ENCODE measurements around the gene RNF2. TPM values are rescaled to one million over a fixed set of nuclear protein-coding genes. Genes with fewer than 3 reads are reported as not detected.

The RNF2 gene
- total RNA-seq, 1 donor from 2014 or later = 44.5 TPM

- Mint-ChIP-seq H3K4me1 (ENCODE audit: unreplicated experiment) (no peaks in the 10 kb centered on the region), H3K27me3 (ENCODE audit: unreplicated experiment) (peaks cover 3% of the 10 kb centered on the region), H3K36me3 (ENCODE audit: low read depth, unreplicated experiment) (no peaks in the 10 kb centered on the region), H3K4me3 (ENCODE audit: unreplicated experiment) (no peak overlapping the region), H3K27ac (ENCODE audit: unreplicated experiment) (no peak overlapping the region), H3K9me3 (ENCODE audit: unreplicated experiment) (no peaks in the 10 kb centered on the region)
- no peak for TF ChIP-seq CTCF (IDR thresholded peaks at IDR 0.05; ENCODE audit: unreplicated experiment)
- no peak for DNase-seq (ENCODE audit: low spot score)
These were observed 29.7 kb upstream of the RNF2 start for GRCh38 chr1:185015631-185016030.

GRCh38 chr1:185016880-185017279 is 28.5 kb upstream of the RNF2 start:
- Mint-ChIP-seq H3K9me3 (ENCODE audit: unreplicated experiment) (no peaks in the 10 kb centered on the region), H3K4me3 (ENCODE audit: unreplicated experiment) (no peak overlapping the region), H3K4me1 (ENCODE audit: unreplicated experiment) (no peaks in the 10 kb centered on the region), H3K27me3 (ENCODE audit: unreplicated experiment) (peaks cover 3% of the 10 kb centered on the region), H3K27ac (ENCODE audit: unreplicated experiment) (no peak overlapping the region), H3K36me3 (ENCODE audit: low read depth, unreplicated experiment) (no peaks in the 10 kb centered on the region)
- DNase-seq (ENCODE audit: low spot score) = no peak
- no peak for TF ChIP-seq CTCF (IDR thresholded peaks at IDR 0.05; ENCODE audit: unreplicated experiment)

GRCh38 chr1:185017338-185017737 is 28.0 kb upstream of the RNF2 start:
- no peak for DNase-seq (ENCODE audit: low spot score)
- no peaks in the 10 kb centered on the region for H3K4me1 Mint-ChIP-seq (ENCODE audit: unreplicated experiment)
- no peak overlapping the region for H3K27ac Mint-ChIP-seq (ENCODE audit: unreplicated experiment)
- no peak for TF ChIP-seq CTCF (IDR thresholded peaks at IDR 0.05; ENCODE audit: unreplicated experiment)
- no peak overlapping the region for H3K4me3 Mint-ChIP-seq (ENCODE audit: unreplicated experiment)
- no peaks in the 10 kb centered on the region for H3K9me3 Mint-ChIP-seq (ENCODE audit: unreplicated experiment)
- H3K36me3 Mint-ChIP-seq (ENCODE audit: low read depth, unreplicated experiment) = no peaks in the 10 kb centered on the region
- peaks cover 3% of the 10 kb centered on the region for H3K27me3 Mint-ChIP-seq (ENCODE audit: unreplicated experiment)

GRCh38 chr1:185017966-185018365 is 27.4 kb upstream of the RNF2 start:
- no peak for TF ChIP-seq CTCF (IDR thresholded peaks at IDR 0.05; ENCODE audit: unreplicated experiment)
- peaks cover 3% of the 10 kb centered on the region for H3K27me3 Mint-ChIP-seq (ENCODE audit: unreplicated experiment)
- H3K4me1 Mint-ChIP-seq (ENCODE audit: unreplicated experiment) = no peaks in the 10 kb centered on the region
- no peak for DNase-seq (ENCODE audit: low spot score)
- no peaks in the 10 kb centered on the region for H3K9me3 Mint-ChIP-seq (ENCODE audit: unreplicated experiment)
- H3K4me3 Mint-ChIP-seq (ENCODE audit: unreplicated experiment) = no peak overlapping the region
- no peak overlapping the region for H3K27ac Mint-ChIP-seq (ENCODE audit: unreplicated experiment)
- no peaks in the 10 kb centered on the region for H3K36me3 Mint-ChIP-seq (ENCODE audit: low read depth, unreplicated experiment)

- H3K9me3 Mint-ChIP-seq (ENCODE audit: unreplicated experiment) = peaks cover 19% of the 10 kb centered on the region
- peaks cover 15% of the 10 kb centered on the region for H3K36me3 Mint-ChIP-seq (ENCODE audit: low read depth, unreplicated experiment)
- no peak for TF ChIP-seq CTCF (IDR thresholded peaks at IDR 0.05; ENCODE audit: unreplicated experiment)
- H3K27me3 Mint-ChIP-seq (ENCODE audit: unreplicated experiment) = no peaks in the 10 kb centered on the region
- H3K27ac Mint-ChIP-seq (ENCODE audit: unreplicated experiment) = no peak overlapping the region
- H3K4me1 Mint-ChIP-seq (ENCODE audit: unreplicated experiment) = no peaks in the 10 kb centered on the region
- peak overlapping the region; percentile 33 for H3K4me3 Mint-ChIP-seq (ENCODE audit: unreplicated experiment)
- no peak for DNase-seq (ENCODE audit: low spot score)
These were observed 18.0 kb upstream of the RNF2 start for GRCh38 chr1:185027252-185027882.

Measured in endothelial cell (in vitro differentiated cells).